HG03469 (cell line): ENCODE measurements around the gene ACYP2.
"Not testable (repeated sequence)": the region's sequence is repeated elsewhere in the genome, so short reads cannot be mapped to it uniquely, and the experiment has no call there.

ENCODE experiments used
- ATAC-seq: cut with Tn5 transposase; IDR thresholded peaks from one replicate; pipeline ENCODE4 v1.9.1; 2021; ENCODE audit warnings: mild to moderate bottlenecking, moderate library complexity, moderate number of reproducible peaks; ENCODE audit not compliant: unreplicated experiment

Gene ACYP2

GRCh38 chr2:54097124-54097523 is 18.3 kb upstream of the ACYP2 start:
- no peak for ATAC-seq

- ATAC-seq, result no peak
Observed at GRCh38 chr2:54099370-54099769, 16.0 kb upstream of the ACYP2 start.

GRCh38 chr2:54099829-54100585 is 15.4 kb upstream of the ACYP2 start:
- ATAC-seq, result peak; percentile 55

GRCh38 chr2:54100772-54101171 is 14.6 kb upstream of the ACYP2 start:
- no peak for ATAC-seq

- ATAC-seq, result peak; percentile 48
Observed at GRCh38 chr2:54103454-54104314, 11.7 kb upstream of the ACYP2 start.

GRCh38 chr2:54106631-54107454 is 8.6 kb upstream of the ACYP2 start:
- peak; percentile 62 for ATAC-seq

- ATAC-seq, result no peak
Observed at GRCh38 chr2:54107455-54107764, 8.0 kb upstream of the ACYP2 start.

GRCh38 chr2:54107903-54108615 is 7.4 kb upstream of the ACYP2 start:
- no peak for ATAC-seq

GRCh38 chr2:54109848-54110247 is 5.6 kb upstream of the ACYP2 start:
- ATAC-seq, result no peak

GRCh38 chr2:54114479-54114878 is 936 bp upstream of the ACYP2 start:
- ATAC-seq, result not testable (repeated sequence)

- ATAC-seq, result no peak
Observed at GRCh38 chr2:54114936-54115283, 505 bp upstream of the ACYP2 start.

- not testable (repeated sequence) for ATAC-seq
Observed at GRCh38 chr2:54116598-54116997, 1.2 kb downstream of the ACYP2 start.

GRCh38 chr2:54120950-54121349 is 5.5 kb downstream of the ACYP2 start:
- ATAC-seq, result no peak

GRCh38 chr2:54122171-54122935 is 6.9 kb downstream of the ACYP2 start:
- no peak for ATAC-seq

GRCh38 chr2:54122939-54123338 is 7.5 kb downstream of the ACYP2 start:
- ATAC-seq, result no peak

GRCh38 chr2:54127174-54127573 is 11.8 kb downstream of the ACYP2 start:
- not testable (repeated sequence) for ATAC-seq

- no peak for ATAC-seq
Observed at GRCh38 chr2:54133056-54133455, 17.6 kb downstream of the ACYP2 start.

- no peak for ATAC-seq
Observed at GRCh38 chr2:54139210-54139609, 23.8 kb downstream of the ACYP2 start.

- ATAC-seq, result no peak
Observed at GRCh38 chr2:54143780-54144179, 28.4 kb downstream of the ACYP2 start.

GRCh38 chr2:54148391-54148790 is 33.0 kb downstream of the ACYP2 start:
- ATAC-seq, result no peak
